CD4-positive, CD25-positive, alpha-beta regulatory T cell (primary cell): ENCODE data around the gene HIP1R. TPM values are rescaled to one million over a fixed set of nuclear protein-coding genes. Genes with fewer than 3 reads are reported as not detected.

Source experiments
- ATAC-seq, 2 donors: fragments of 150-1000 bp; cut with Tn5 transposase; one replicate each; pipeline ENCODE4 v1.10.0; 2021; ENCODE audit warnings: low read depth in 2 of 2, moderate number of reproducible peaks in 2 of 2, moderate library complexity in 1 of 2
- DNase-seq, 3 donors: peaks; one replicate each; pipeline versions ENCODE4 v3.0.0 to v3.0.0-alpha.2; 2012 to 2022; ENCODE audit warnings: mixed read lengths in 1 of 3
- H3K27ac ChIP-seq: one replicate; pipeline ENCODE4 v1.7.0; 2013; ENCODE audit warnings: mild to moderate bottlenecking, low read length; ENCODE audit not compliant: insufficient read depth, poor library complexity, severe bottlenecking
- H3K27me3 ChIP-seq: one replicate; pipeline ENCODE4 v1.7.0; 2013; ENCODE audit warnings: low read length; ENCODE audit not compliant: control insufficient read depth, insufficient read depth
- H3K36me3 ChIP-seq: one replicate; pipeline ENCODE4 v1.7.0; 2013; ENCODE audit warnings: mild to moderate bottlenecking, low read length, moderate library complexity; ENCODE audit not compliant: control insufficient read depth, insufficient read depth
- H3K4me1 ChIP-seq: 2 replicates; pipeline ENCODE4 v1.7.0; 2013; ENCODE audit warnings: mild to moderate bottlenecking, low read length; ENCODE audit not compliant: insufficient read depth, control insufficient read depth, poor library complexity, severe bottlenecking
- H3K4me3 ChIP-seq: one replicate; pipeline ENCODE4 v1.7.0; 2013; ENCODE audit warnings: low read depth, mild to moderate bottlenecking, low read length, moderate library complexity
- H3K9me3 ChIP-seq, 2 experiments: 1 replicate in 1 of 2; 2 replicates in 1 of 2; pipeline ENCODE4 v1.7.0; 2013; ENCODE audit warnings: low read length in 2 of 2, mild to moderate bottlenecking in 1 of 2, moderate library complexity in 1 of 2; ENCODE audit not compliant: control insufficient read depth in 2 of 2
- H3K27ac Mint-ChIP-seq, 3 donors: one replicate each; pipeline ENCODE4 v1.8.0; 2020 to 2022; ENCODE audit warnings: mild to moderate bottlenecking in 3 of 3, mixed read lengths in 3 of 3, moderate library complexity in 2 of 3
- H3K27me3 Mint-ChIP-seq: one replicate; pipeline ENCODE4 v1.8.0; 2022; ENCODE audit warnings: mild to moderate bottlenecking, mixed read lengths
- H3K36me3 Mint-ChIP-seq: one replicate; pipeline ENCODE4 v1.8.0; 2020; ENCODE audit warnings: mixed read lengths
- H3K4me1 Mint-ChIP-seq, 4 donors: one replicate each; pipeline ENCODE4 v1.8.0; 2020 to 2022; ENCODE audit warnings: mixed read lengths in 4 of 4, mild to moderate bottlenecking in 1 of 4
- H3K4me3 Mint-ChIP-seq, 4 donors: one replicate each; pipeline ENCODE4 v1.8.0; 2020 to 2022; ENCODE audit warnings: mild to moderate bottlenecking in 4 of 4, mixed read lengths in 4 of 4, moderate library complexity in 3 of 4
- H3K9me3 Mint-ChIP-seq, 7 donors: one replicate each; pipeline ENCODE4 v1.8.0; 2020 to 2022; ENCODE audit warnings: mixed read lengths in 7 of 7, mild to moderate bottlenecking in 3 of 7, moderate library complexity in 2 of 7
- polyA plus RNA-seq, 4 donors: library from polyadenylated mRNA; unstranded; fragments of 300-500 nt; fragmentation: Illumina TruSeq; gene quantifications; one replicate each; pipeline ENCODE4 v1.2.3, GENCODE V29; 2021
- total RNA-seq: library from RNA; stranded (reverse); gene quantifications from one replicate; pipeline ENCODE4 v1.2.3, GENCODE V29; 2022

HIP1R gene
- total and polyA plus RNA-seq, 5 donors from 2014 or later = 3.8 to 56.0 (median 5.5) TPM

GRCh38 chr12:122908915-122909314 lies 73.7 kb downstream of the HIP1R start:
- ATAC-seq = no peak
- Histone ChIP-seq H3K27me3 (no peaks in the 10 kb centered on the region), H3K4me3 (no peak overlapping the region), H3K9me3 (no peaks in the 10 kb centered on the region), H3K4me1 (no peaks in the 10 kb centered on the region), H3K27ac (no peak overlapping the region), H3K36me3 (no peaks in the 10 kb centered on the region)
- Mint-ChIP-seq H3K4me3 (no peak overlapping the region), H3K27me3 (peaks cover 4% of the 10 kb centered on the region), H3K9me3 (no peaks in the 10 kb centered on the region), H3K27ac (no peak overlapping the region), H3K36me3 (no peaks in the 10 kb centered on the region), H3K4me1 (peaks cover 0 to 2% (median 0%) of the 10 kb centered on the region in 4 donors)
- DNase-seq = no peak

GRCh38 chr12:122909442-122910288 lies 74.4 kb downstream of the HIP1R start:
- Mint-ChIP-seq H3K36me3 (no peaks in the 10 kb centered on the region), H3K27me3 (peaks cover 4% of the 10 kb centered on the region), H3K4me3 (no peak overlapping the region), H3K27ac (no peak overlapping the region), H3K4me1 (no peaks in the 10 kb centered on the region), H3K9me3 (no peaks in the 10 kb centered on the region)
- Histone ChIP-seq H3K9me3 (no peaks in the 10 kb centered on the region), H3K4me3 (no peak overlapping the region), H3K27me3 (no peaks in the 10 kb centered on the region), H3K27ac (no peak overlapping the region), H3K36me3 (no peaks in the 10 kb centered on the region), H3K4me1 (no peaks in the 10 kb centered on the region)
- DNase-seq = no peak
- no peak for ATAC-seq

Other genes with a start within 250 kb of the HIP1R start
- gene HCAR2, start 132.1 kb upstream of the HIP1R start, total RNA-seq = not detected
- not detected for gene HCAR2, start 132.1 kb upstream of the HIP1R start, polyA plus RNA-seq
- gene HCAR3, start 118.6 kb upstream of the HIP1R start, total RNA-seq = not detected
- gene HCAR3, start 118.6 kb upstream of the HIP1R start, polyA plus RNA-seq = not detected
- not detected for gene HCAR1, start 104.6 kb upstream of the HIP1R start, total RNA-seq
- gene HCAR1, start 104.6 kb upstream of the HIP1R start, polyA plus RNA-seq = not detected
- 32.7 TPM for gene DENR, start 82.6 kb upstream of the HIP1R start, total RNA-seq
- gene DENR, start 82.6 kb upstream of the HIP1R start, polyA plus RNA-seq = 10 to 100 TPM; 60.8 to 72.0 (median 64.7) TPM
- 0.69 TPM for gene CCDC62, start 60.9 kb upstream of the HIP1R start, total RNA-seq
- under 1 TPM; 0.15 to 0.46 (median 0.28) TPM for gene CCDC62, start 60.9 kb upstream of the HIP1R start, polyA plus RNA-seq
- 99.2 TPM for gene VPS37B, start 60.7 kb downstream of the HIP1R start, total RNA-seq
- 10 to 100 TPM; 19.0 to 23.4 (median 20.9) TPM for gene VPS37B, start 60.7 kb downstream of the HIP1R start, polyA plus RNA-seq
- 5.3 TPM for gene ABCB9, start 131.0 kb downstream of the HIP1R start, total RNA-seq
- under 1 TPM; 0.47 to 0.98 (median 0.83) TPM for gene ABCB9, start 131.0 kb downstream of the HIP1R start, polyA plus RNA-seq
- 20.6 TPM for gene OGFOD2, start 139.8 kb downstream of the HIP1R start, total RNA-seq
- 10 to 100 TPM; 12.5 to 17.4 (median 14.2) TPM for gene OGFOD2, start 139.8 kb downstream of the HIP1R start, polyA plus RNA-seq
- 131 TPM for gene ARL6IP4, start 145.2 kb downstream of the HIP1R start, total RNA-seq
- gene ARL6IP4, start 145.2 kb downstream of the HIP1R start, polyA plus RNA-seq = 100 to 1,000 TPM; 208 to 237 (median 223) TPM